GM23248 (cell line): Measurements from ENCODE around the gene CFAP43.

ENCODE experiments used
- EZH2 ChIP-seq: fragments of 200-600 bp; sonication (generic); IDR thresholded peaks from 2 replicates; pipeline ENCODE4 v1.6.1; 2018; ENCODE audit warnings: antibody characterized with exemption, mild to moderate bottlenecking; ENCODE audit not compliant: insufficient read depth, poor library complexity, severe bottlenecking
- EZH2phosphoT487 ChIP-seq: fragments of 200-600 bp; sonication (generic); IDR thresholded peaks from 2 replicates; pipeline ENCODE4 v1.6.1; 2018; ENCODE audit warnings: antibody characterized with exemption, moderate library complexity, mild to moderate bottlenecking, low read depth; ENCODE audit not compliant: insufficient read depth

GRCh38 chr10:104218751-104219150 is 13.4 kb downstream of the CFAP43 start:
- TF ChIP-seq EZH2 (no peak), EZH2phosphoT487 (no peak)
